ENCODE measurements around the gene PRRT1. TPM values are rescaled to one million over a fixed set of nuclear protein-coding genes. Genes with fewer than 3 reads are reported as not detected.

PRRT1 gene
- total RNA-seq, 2 donors from 2014 or later, result 2.0 to 3.0 TPM

DNA sequence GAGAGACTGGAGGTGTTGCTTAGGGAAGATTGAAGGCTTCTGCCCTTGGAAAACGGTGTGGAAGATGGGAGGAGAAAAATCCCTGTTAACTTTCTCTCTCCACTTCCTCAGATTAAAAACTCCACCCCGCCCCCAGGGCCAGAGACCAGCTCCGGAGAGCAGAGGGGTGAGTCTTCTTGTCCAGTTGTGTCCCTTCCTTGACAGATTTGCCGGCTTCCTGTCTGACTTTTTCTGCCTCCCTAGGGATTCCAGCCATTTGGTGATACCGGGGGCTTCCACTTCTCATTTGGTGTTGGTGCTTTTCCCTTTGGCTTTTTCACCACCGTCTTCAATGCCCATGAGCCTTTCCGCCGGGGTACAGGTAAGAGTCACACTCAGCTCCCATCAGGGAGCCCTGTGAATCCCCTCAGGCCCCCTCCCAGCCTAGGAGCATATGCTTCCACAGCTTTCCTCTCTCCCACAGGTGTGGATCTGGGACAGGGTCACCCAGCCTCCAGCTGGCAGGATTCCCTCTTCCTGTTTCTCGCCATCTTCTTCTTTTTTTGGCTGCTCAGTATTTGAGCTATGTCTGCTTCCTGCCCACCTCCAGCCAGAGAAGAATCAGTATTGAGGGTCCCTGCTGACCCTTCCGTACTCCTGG lies 28.1 kb upstream of the PRRT1 start:
- Mint-ChIP-seq H3K36me3 (ENCODE audit: low read depth) (peaks cover 24% of the 10 kb centered on the region), H3K9me3 (no peaks in the 10 kb centered on the region), H3K27me3 (ENCODE audit: insufficient read depth) (no peaks in the 10 kb centered on the region), H3K27ac (no peak overlapping the region), H3K4me3 (peak overlapping the region; percentile 78), H3K4me1 (peaks cover 32% of the 10 kb centered on the region)
- H3K4me3 ChIP-seq (ENCODE audit: low read length), result peak overlapping the region; percentile 97
- TF ChIP-seq, protein P1, sequence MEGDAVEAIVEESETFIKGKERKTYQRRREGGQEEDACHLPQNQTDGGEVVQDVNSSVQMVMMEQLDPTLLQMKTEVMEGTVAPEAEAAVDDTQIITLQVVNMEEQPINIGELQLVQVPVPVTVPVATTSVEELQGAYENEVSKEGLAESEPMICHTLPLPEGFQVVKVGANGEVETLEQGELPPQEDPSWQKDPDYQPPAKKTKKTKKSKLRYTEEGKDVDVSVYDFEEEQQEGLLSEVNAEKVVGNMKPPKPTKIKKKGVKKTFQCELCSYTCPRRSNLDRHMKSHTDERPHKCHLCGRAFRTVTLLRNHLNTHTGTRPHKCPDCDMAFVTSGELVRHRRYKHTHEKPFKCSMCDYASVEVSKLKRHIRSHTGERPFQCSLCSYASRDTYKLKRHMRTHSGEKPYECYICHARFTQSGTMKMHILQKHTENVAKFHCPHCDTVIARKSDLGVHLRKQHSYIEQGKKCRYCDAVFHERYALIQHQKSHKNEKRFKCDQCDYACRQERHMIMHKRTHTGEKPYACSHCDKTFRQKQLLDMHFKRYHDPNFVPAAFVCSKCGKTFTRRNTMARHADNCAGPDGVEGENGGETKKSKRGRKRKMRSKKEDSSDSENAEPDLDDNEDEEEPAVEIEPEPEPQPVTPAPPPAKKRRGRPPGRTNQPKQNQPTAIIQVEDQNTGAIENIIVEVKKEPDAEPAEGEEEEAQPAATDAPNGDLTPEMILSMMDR (conservative IDR thresholded peaks at IDR 0.05), result no peak
- H3K9ac ChIP-seq (ENCODE audit: extremely low read depth, low read length, poor library complexity, severe bottlenecking), result no peak overlapping the region
- WGBS, 2 experiments (ENCODE audit: insufficient coverage in 1 of 2, insufficient read length in 1 of 2), result 95 to 97% methylated on average over 5 to 10 of the region's 10 CpGs
- no peaks in the 10 kb centered on the region for H3K4me1 ChIP-seq (ENCODE audit: control insufficient read depth, insufficient read depth, low read length)
- H3K27ac ChIP-seq (ENCODE audit: low read depth, low read length), result no peak overlapping the region
- DNase-seq, result no peak
- H3K36me3 ChIP-seq (ENCODE audit: control insufficient read depth, insufficient read depth, low read length), result peaks cover 13% of the 10 kb centered on the region
- H3K27me3 ChIP-seq (ENCODE audit: control insufficient read depth, insufficient read depth, low read length, poor library complexity, severe bottlenecking), result no peaks in the 10 kb centered on the region
- no peaks in the 10 kb centered on the region for H3K9me3 ChIP-seq (ENCODE audit: control insufficient read depth, low read length)

DNA sequence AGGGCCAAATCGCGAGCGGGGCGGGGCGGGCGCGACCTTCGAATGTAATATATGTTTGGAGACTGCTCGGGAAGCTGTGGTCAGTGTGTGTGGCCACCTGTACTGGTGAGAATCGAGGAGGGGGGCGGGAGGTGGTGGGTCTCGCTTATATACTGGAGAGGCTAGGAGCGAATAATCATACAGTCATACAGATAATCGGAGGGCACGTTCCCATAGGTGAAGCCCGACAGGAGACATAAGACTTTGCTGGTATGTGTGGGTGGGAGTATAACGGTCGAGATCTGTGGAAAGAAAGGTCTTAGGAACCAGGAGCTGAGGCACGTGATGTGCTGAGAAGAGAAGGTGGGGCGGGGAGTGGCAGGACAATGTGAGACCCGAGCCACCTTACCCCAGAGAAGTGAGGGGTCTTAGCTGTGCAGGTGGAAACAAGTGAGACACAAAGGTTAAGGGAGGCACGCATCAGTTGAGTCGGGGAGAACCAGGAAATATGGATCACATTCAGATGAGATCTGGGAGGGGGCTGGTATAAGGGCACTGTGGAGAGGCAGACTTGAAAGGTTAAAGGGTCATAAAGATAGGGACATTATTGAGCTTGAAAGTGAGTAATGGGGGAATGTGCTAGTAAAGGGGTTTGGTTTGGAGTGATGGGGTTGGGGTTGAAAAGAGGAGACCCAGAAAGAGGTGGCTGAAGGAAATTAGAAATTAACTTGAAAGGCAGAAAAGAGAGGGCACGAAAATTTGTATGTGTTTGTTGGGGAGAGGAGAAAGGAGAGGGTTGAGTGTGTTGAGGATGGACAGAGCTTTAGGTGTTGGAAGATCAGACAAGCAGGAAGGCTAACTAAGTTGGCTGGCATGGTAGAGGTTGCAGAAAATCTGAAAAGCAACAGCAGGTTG lies 27.1 kb upstream of the PRRT1 start:
- no peak overlapping the region for H3K27ac ChIP-seq (ENCODE audit: low read depth, low read length)

DNA sequence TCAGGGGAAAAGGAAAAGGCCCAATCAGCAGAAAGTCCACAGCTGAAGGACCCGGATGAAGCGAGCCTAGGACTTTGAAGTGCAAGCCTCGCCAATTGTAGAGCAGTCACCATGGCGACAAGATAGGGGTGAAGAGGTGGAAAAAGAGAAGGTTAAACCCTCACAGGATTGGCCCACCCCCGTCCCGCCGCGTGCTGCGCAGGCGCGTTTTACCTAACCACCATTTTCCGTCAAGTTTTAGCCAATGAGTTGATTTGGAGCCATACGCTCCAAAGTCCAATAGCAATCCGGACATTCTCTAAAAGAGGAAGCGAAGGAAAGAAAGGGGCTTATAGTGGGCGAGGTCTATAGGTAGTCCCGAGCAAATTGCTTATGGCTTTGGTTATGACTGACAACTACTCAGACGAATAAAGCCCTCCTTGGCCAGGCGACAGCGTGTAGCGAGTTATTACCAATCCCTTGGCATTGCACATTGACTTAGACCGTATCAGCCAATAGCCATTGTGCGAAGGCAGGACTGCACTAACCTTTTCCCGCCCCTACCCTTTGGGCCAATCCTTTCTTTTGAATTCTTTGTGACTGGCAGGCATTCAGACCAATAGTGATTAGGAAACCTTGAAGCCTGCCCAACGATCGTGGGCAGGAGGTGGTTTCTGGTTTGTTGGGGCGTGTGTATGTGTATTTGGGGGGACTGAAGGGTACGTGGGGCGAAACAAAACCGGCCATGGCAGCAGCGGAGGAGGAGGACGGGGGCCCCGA lies 26.2 kb upstream of the PRRT1 start, which contains the start of gene RNF5:
Gene RNF5 (plus strand): TSS at position 618 of the 759 bp plus-strand sequence. CDS start 107 bp downstream, at position 725.
- H3K4me3 ChIP-seq (ENCODE audit: low read length), result peak within 1 kb of the TSS; percentile 97
- H3K36me3 ChIP-seq (ENCODE audit: control insufficient read depth, insufficient read depth, low read length), result peaks cover 20% of the 10 kb centered on the region
- peak within 1 kb of the TSS; percentile 84 for H3K9ac ChIP-seq (ENCODE audit: extremely low read depth, low read length, poor library complexity, severe bottlenecking)
- no peaks in the 10 kb centered on the region for H3K4me1 ChIP-seq (ENCODE audit: control insufficient read depth, insufficient read depth, low read length)
- H3K9me3 ChIP-seq (ENCODE audit: control insufficient read depth, low read length), result no peaks in the 10 kb centered on the region
- no peaks in the 10 kb centered on the region for H3K27me3 ChIP-seq (ENCODE audit: control insufficient read depth, insufficient read depth, low read length, poor library complexity, severe bottlenecking)
- peak; percentile 99 for DNase-seq
- H3K27ac ChIP-seq (ENCODE audit: low read depth, low read length), result peak within 1 kb of the TSS; percentile 98
- Mint-ChIP-seq H3K27ac (peak within 1 kb of the TSS; percentile 98), H3K9me3 (no peaks in the 10 kb centered on the region), H3K4me3 (peak within 1 kb of the TSS; percentile 78), H3K4me1 (peaks cover 47% of the 10 kb centered on the region), H3K27me3 (ENCODE audit: insufficient read depth) (no peaks in the 10 kb centered on the region), H3K36me3 (ENCODE audit: low read depth) (peaks cover 29% of the 10 kb centered on the region)
- 0% methylated on average over 16 to 33 of the region's 33 CpGs for WGBS, 2 experiments (ENCODE audit: insufficient coverage in 1 of 2, insufficient read length in 1 of 2)
- TF ChIP-seq, protein P1 (conservative IDR thresholded peaks at IDR 0.05), result no peak

More for the DNA sequence above, 27.1 kb upstream of the PRRT1 start:
- peak; percentile 68 for DNase-seq
- TF ChIP-seq, protein P1 (conservative IDR thresholded peaks at IDR 0.05), result no peak
- peaks cover 16% of the 10 kb centered on the region for H3K36me3 ChIP-seq (ENCODE audit: control insufficient read depth, insufficient read depth, low read length)
- peak overlapping the region; percentile 97 for H3K4me3 ChIP-seq (ENCODE audit: low read length)
- peaks cover 40% of the 10 kb centered on the region for H3K4me1 Mint-ChIP-seq
- peaks cover 31% of the 10 kb centered on the region for H3K36me3 Mint-ChIP-seq (ENCODE audit: low read depth)
- no peaks in the 10 kb centered on the region for H3K27me3 Mint-ChIP-seq (ENCODE audit: insufficient read depth)
- H3K4me1 ChIP-seq (ENCODE audit: control insufficient read depth, insufficient read depth, low read length), result no peaks in the 10 kb centered on the region
- no peaks in the 10 kb centered on the region for H3K9me3 ChIP-seq (ENCODE audit: control insufficient read depth, low read length)
- no peaks in the 10 kb centered on the region for H3K27me3 ChIP-seq (ENCODE audit: control insufficient read depth, insufficient read depth, low read length, poor library complexity, severe bottlenecking)
- peak overlapping the region; percentile 64 for H3K9ac ChIP-seq (ENCODE audit: extremely low read depth, low read length, poor library complexity, severe bottlenecking)
- H3K9me3 Mint-ChIP-seq, result no peaks in the 10 kb centered on the region
- 5 to 16% methylated on average over 7 to 24 of the region's 24 CpGs for WGBS, 2 experiments (ENCODE audit: insufficient coverage in 1 of 2, insufficient read length in 1 of 2)
- peak overlapping the region; percentile 78 for H3K4me3 Mint-ChIP-seq
- H3K27ac Mint-ChIP-seq, result peak overlapping the region; percentile 98

Data from endodermal cell (in vitro differentiated cells).